Activated naive CD8-positive, alpha-beta T cell treated with anti-CD3 and anti-CD28 coated beads for 36 hours (primary cell): ENCODE measurements around the gene C19orf53. TPM values are rescaled to one million over a fixed set of nuclear protein-coding genes. Genes with fewer than 3 reads are reported as not detected.

Experiments
- DNase-seq: peaks from one replicate; pipeline ENCODE4 v3.0.0; 2021
- H3K27ac Mint-ChIP-seq: one replicate; pipeline ENCODE4 v1.8.0; 2022; ENCODE audit warnings: mild to moderate bottlenecking, moderate library complexity, mixed read lengths
- H3K27me3 Mint-ChIP-seq: one replicate; pipeline ENCODE4 v1.8.0; 2022; ENCODE audit warnings: mild to moderate bottlenecking, mixed read lengths
- H3K36me3 Mint-ChIP-seq: one replicate; pipeline ENCODE4 v1.8.0; 2021; ENCODE audit warnings: mild to moderate bottlenecking, mixed read lengths
- H3K4me1 Mint-ChIP-seq: one replicate; pipeline ENCODE4 v1.8.0; 2021; ENCODE audit warnings: mixed read lengths
- H3K4me3 Mint-ChIP-seq: one replicate; pipeline ENCODE4 v1.8.0; 2022; ENCODE audit warnings: mild to moderate bottlenecking, moderate library complexity, mixed read lengths
- H3K9me3 Mint-ChIP-seq: one replicate; pipeline ENCODE4 v1.8.0; 2022; ENCODE audit warnings: mixed read lengths
- total RNA-seq, 2 experiments: library from RNA; stranded (reverse); gene quantifications; one replicate each; pipeline ENCODE4 v1.2.3, GENCODE V29; 2021

C19orf53 gene
- total RNA-seq, 2 experiments from 2014 or later, result 137 to 141 TPM

GRCh38 chr19:13824703-13825102, 50.4 kb downstream of the C19orf53 start:
- no peak for DNase-seq
- Mint-ChIP-seq H3K4me1 (peaks cover 6% of the 10 kb centered on the region), H3K27me3 (no peaks in the 10 kb centered on the region), H3K4me3 (no peak overlapping the region), H3K36me3 (peaks cover 7% of the 10 kb centered on the region), H3K27ac (no peak overlapping the region), H3K9me3 (no peaks in the 10 kb centered on the region)

DNA sequence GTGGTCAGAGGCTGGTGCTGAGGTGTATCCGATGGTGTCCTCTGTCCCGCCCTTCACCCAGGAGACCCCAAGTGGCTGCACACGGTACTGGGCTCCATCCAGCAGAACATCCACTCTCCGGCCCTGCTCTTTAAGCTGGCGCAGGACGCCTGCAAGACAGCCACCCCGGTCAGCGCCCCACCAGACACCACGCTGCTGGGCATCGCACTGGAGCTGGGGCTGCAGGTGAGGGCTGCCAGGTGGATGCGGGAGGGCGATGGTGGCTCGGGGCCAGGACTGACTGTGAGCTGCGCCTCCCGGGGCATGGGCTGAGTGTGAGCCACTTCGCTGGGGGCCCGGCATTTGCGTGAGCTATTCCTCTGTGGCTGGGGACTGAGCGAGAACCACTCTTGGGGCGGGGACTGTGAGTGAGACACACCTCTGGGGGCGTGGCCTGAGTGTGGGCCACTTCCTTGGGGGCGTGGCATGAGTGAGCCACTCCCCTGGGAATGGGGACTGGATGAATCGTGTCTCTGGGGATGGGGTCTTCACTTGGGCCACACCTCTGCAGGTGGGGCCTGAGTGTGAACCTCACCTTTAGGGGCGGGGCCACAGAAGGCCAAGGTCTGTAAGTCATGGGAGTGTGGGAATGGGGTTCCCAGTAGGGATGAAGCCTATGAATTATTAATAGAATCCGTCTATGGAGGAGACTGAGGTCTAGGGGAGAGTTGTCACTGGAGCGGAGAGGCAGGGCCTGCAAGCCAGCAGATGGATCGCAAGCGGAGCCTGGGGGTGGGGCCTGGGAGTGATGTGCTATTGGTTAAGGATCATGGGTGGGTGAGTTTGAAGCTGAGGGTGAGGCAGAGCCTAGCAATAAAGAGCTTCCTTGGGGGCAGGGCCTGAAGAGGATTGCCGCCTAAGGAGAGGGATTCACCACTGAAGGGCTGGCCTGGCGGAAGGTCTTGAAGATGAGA, 51.5 kb downstream of the C19orf53 start:
- no peak overlapping the region for H3K4me3 Mint-ChIP-seq
- H3K27ac Mint-ChIP-seq, result no peak overlapping the region
- H3K4me1 Mint-ChIP-seq, result peaks cover 7% of the 10 kb centered on the region
- peaks cover 8% of the 10 kb centered on the region for H3K36me3 Mint-ChIP-seq
- no peak for DNase-seq
- H3K9me3 Mint-ChIP-seq, result no peaks in the 10 kb centered on the region
- H3K27me3 Mint-ChIP-seq, result no peaks in the 10 kb centered on the region

- Mint-ChIP-seq H3K4me1 (peaks cover 9% of the 10 kb centered on the region), H3K9me3 (no peaks in the 10 kb centered on the region), H3K4me3 (no peak overlapping the region), H3K27ac (no peak overlapping the region), H3K36me3 (peaks cover 11% of the 10 kb centered on the region), H3K27me3 (no peaks in the 10 kb centered on the region)
- DNase-seq, result no peak
These were observed 52.5 kb downstream of the C19orf53 start for GRCh38 chr19:13826652-13827235.

- Mint-ChIP-seq H3K4me1 (peaks cover 9% of the 10 kb centered on the region), H3K27ac (no peak overlapping the region), H3K27me3 (no peaks in the 10 kb centered on the region), H3K36me3 (peaks cover 11% of the 10 kb centered on the region), H3K4me3 (no peak overlapping the region), H3K9me3 (no peaks in the 10 kb centered on the region)
- no peak for DNase-seq
These were observed 53.4 kb downstream of the C19orf53 start for GRCh38 chr19:13827656-13828055.

Other genes with a start within 250 kb of the C19orf53 start
- gene MRI1, start 9.9 kb upstream of the C19orf53 start, total RNA-seq, result 10 to 100 TPM; 35.8 to 38.2 TPM
- 1 to 10 TPM; 4.3 to 4.4 TPM for gene ZSWIM4, start 21.0 kb downstream of the C19orf53 start, total RNA-seq
- under 1 TPM; 0.70 to 0.80 TPM for gene NANOS3, start 102.7 kb downstream of the C19orf53 start, total RNA-seq
- gene BRME1, start 131.7 kb downstream of the C19orf53 start, total RNA-seq, result 1 to 10 TPM; 6.9 to 7.3 TPM
- 10 to 100 TPM; 24.4 to 25.0 TPM for gene CC2D1A, start 131.7 kb downstream of the C19orf53 start, total RNA-seq
- not detected for gene PODNL1, start 164.0 kb downstream of the C19orf53 start, total RNA-seq
- 10 to 100 TPM; 54.3 to 54.6 TPM for gene DCAF15, start 178.1 kb downstream of the C19orf53 start, total RNA-seq
- 10 to 100 TPM in 1 of 2 experiments, 1 to 10 TPM in 1; 9.9 to 11.4 TPM for gene RFX1, start 231.9 kb downstream of the C19orf53 start, total RNA-seq